GM18507 (cell line): ENCODE results near the gene ELN.

Experiments used
- DNase-seq: peaks from one replicate; pipeline ENCODE4 v3.0.0; 2011; ENCODE audit warnings: low read depth; ENCODE audit not compliant: insufficient read length; ENCODE audit errors: extremely low spot score
- FAIRE-seq: peaks from 2 replicates; lab custom pipeline; 2011; peaks lifted over from hg19 to GRCh38; lab: Jason Lieb, UNC

Gene ELN

DNA sequence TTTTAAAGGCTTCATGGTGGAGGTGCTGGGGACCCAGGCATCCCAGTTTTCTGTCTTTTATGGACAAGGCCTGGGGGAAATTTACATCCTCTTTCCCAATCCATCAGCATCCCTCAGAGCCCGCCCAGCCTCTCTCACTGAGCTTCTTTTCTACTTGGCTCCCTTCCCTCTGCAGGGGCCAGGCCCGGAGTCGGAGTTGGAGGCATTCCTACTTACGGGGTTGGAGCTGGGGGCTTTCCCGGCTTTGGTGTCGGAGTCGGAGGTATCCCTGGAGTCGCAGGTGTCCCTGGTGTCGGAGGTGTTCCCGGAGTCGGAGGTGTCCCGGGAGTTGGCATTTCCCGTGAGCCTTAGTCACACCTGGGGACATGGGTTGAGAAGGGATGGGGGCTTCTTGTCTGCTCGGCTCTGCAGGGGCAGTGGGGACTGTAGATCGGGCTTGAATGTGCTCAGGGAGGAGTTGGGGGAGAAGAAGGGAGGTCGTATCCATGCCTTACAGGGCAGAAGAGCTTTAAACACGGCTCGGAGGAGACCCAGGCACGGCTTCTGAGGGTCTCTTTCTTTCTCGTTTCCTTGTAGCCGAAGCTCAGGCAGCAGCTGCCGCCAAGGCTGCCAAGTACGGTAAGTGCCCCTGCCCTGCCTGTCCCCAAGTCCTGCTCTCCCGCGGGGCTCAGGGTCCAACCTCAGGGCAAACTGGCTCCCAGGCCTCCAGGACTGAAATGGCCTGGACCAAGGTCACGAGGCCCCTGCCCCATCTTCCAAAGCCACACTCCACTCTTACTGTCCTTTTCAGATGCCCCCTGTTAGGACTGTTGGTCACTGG is 28.3 kb downstream of the ELN start:
- FAIRE-seq (no peak), DNase-seq (no peak)

DNA sequence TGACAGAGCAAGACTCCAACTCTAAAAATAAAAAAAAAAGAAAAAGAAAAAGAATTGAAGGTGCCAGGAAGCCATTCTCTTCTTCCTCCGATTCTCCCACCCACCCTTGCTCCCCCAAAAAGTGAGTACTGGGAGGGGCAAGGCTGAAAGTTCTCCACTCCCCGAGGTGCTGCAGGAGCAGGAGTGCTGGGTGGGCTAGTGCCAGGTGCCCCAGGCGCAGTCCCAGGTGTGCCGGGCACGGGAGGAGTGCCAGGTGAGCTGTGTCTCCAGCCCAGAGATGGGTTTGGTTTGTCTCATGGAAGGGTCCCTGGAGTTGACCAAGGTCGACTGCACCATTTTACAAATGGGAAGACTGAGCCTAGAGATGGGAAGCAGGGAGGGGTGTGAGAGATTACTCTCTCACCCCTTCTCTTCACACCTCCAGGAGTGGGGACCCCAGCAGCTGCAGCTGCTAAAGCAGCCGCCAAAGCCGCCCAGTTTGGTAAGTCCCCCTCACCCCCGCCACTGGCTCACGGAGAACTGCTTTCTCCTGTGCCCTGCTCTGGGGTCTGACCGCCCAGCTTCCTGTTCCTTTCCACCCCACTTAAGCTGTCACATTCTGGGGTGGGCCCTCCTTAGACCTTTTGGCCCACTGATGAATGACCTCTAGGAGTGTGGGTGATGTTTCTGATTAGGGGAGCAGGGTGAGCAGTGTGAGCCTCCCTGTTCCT is 29.4 kb downstream of the ELN start:
- FAIRE-seq (no peak), DNase-seq (no peak)

DNA sequence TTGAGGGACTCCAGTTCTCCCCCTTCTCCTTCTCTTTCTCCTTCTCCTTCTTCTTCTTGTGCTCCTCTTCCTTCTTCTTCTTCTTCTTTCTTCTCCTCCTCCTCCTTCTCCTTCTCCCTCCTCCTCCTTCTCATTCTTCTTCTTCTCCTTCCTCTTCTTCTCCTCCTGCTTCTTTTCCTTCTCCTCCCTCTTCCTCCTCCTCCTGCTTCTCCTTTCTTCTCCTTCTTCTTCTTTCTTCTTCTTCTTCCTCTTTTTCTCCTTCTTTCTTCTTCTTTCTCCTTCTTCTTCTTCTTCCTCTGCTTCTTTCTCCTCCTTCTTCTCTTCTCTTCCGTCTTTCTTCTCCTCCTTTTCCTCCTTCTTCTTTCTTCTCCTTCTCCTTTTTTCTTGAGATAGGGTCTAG is 30.0 kb downstream of the ELN start:
- no peak for DNase-seq
- no peak for FAIRE-seq

DNA sequence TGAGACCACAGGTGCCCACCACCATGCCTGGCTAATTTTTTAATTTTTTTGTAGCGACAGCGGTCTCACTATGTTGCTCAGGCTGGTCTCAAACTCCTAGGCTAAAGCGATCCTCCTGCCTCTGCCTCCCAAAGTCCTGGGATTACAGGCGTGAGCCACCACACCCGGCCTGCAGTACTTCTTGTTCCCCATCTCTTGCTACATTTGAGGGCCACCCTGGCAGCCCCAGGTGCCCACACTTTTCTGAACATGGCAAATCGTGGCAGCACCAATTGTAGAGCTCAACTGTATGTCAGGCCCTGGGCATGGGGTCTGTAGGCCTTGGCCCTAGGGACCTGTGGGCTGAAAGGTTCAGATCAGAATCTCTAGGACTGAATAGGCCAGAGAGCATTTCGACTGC is 30.5 kb downstream of the ELN start:
- DNase-seq (no peak), FAIRE-seq (no peak)

DNA sequence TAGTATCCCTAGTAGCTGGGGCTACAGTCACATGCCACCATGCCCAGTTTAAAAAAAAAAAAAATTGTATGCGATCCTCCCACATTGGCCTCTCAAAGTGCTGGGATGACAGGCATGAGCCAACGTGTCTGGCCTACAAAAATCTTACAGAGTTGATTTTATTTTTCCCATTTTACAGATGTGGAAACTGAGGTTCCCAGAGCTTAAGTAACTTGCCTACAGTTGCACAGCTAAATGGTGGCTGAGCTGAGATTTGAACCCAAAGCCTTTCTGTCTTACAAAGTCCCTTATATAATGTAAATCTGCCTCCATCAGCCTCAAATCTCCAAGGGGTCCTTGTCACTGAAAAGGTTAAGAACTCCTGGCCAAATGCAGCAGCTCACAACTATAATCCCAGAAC is 31.1 kb downstream of the ELN start:
- FAIRE-seq (no peak), DNase-seq (no peak)

DNA sequence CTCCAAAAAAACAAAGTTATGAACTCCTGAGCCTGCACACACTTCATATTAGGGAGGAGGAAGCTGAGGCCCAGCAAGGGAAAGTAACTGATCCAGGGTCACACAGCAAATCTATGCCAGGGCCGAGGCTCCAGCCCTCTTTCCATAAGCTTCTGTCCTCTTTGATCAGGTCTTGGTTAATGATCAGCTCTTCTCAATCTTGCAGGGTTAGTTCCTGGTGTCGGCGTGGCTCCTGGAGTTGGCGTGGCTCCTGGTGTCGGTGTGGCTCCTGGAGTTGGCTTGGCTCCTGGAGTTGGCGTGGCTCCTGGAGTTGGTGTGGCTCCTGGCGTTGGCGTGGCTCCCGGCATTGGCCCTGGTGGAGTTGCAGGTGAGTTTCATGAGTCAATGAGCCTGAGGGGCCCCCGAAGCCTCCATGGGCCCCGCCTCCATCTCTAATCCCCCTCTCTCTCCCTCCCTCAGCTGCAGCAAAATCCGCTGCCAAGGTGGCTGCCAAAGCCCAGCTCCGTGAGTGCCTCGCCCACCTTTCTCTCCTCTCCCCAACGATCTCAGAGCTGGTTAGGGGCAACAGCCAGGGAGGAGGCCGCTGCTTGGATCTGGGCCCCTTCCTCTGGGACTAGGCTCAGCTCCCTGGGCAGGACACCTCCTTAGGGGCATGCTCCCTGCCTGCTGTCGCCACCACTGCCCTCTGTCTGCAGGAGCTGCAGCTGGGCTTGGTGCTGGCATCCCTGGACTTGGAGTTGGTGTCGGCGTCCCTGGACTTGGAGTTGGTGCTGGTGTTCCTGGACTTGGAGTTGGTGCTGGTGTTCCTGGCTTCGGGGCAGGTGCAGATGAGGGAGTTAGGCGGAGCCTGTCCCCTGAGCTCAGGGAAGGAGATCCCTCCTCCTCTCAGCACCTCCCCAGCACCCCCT is 32.0 kb downstream of the ELN start:
- no peak for FAIRE-seq
- no peak for DNase-seq

DNA sequence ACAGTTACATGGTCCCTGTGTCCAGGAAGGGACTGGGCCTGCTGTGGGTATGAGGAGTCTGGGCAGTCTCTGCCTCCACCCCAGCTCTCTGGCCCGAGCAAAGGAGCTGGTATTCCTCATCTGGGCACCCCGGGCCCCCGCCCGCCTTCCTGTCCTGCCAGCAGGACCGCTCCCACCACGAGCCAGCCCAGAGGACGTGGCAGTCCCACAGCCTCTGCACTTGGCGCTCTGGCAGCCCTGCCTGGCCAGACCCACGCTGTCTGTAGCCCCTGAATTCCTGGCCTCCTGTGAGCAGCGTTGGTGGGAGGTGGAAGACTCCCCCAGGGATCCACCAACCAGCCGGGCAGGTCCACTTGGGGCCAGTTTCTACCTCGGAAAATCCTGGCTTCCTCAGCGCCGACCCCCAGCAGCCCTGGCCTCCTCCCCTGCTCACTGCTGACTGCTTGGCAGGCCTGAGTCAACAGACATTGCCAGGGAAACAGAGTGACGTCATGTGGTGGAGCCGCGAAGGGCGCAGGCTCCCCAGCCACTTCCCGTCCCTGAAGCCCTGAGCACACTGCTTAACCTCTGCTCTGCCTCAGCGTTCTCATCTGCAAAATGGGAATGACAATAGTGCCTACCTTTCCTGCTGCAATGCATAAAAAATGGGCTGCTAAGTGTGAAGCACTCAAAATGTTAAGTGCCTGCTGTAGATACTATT is 34.0 kb downstream of the ELN start:
- FAIRE-seq (peak; percentile 69), DNase-seq (peak; percentile 71)

DNA sequence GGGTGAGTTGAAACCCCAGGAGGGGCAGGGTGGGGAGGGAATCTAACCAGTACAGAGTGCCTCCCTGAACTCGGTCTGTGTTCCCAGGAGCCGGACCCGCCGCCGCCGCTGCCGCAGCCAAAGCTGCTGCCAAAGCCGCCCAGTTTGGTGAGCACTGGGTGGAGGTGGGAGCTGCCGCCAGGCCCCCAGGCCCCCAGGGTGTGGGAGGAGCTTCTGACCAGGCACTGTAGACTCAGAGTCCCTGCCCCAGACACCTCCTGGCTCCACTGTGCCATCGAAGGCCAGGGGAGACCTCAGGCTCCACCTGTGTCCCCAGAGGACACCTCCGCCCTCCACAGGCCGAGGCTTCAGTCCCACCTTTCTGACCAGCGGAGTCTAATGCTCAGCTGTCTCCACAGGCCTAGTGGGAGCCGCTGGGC is 35.3 kb downstream of the ELN start:
- DNase-seq (no peak), FAIRE-seq (no peak)

DNA sequence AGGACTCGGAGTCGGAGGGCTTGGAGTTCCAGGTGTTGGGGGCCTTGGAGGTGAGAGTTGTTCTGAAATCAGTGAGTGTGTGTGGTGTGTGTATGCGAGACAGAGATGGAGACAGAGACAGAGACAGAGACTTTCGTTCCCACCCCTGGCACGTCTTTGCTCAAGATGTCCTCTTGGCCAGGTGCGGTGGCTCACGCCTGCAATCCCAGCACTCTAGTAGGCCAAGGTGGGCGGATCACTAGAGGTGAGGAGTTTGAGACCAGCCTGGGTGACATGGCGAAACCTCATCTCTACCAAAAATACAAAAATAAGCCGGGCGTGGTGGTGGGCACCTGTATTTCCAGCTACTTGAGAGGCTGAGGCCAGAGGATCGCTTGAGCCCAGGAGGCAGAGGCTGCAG is 35.7 kb downstream of the ELN start:
- DNase-seq: no peak
- no peak for FAIRE-seq

DNA sequence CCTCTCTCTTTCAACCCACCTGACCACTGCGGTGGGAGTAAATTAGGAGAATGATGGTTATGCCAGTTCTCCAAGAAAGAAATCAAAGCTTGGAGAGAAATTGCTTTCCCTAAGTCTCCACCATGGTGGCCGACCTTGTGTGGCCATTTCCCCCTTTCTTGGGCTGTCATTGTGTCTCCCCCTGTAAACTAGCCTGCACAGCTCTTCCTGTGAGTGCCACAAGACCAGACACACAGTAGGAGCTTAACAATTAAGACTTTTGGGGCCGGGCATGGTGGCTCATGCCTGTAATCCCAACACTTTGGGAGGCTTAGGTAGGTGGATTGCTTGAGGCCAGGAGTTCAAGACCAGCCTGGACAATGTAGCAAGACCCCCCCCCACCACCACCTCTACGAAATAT is 36.7 kb downstream of the ELN start:
- FAIRE-seq (no peak), DNase-seq (no peak)

DNA sequence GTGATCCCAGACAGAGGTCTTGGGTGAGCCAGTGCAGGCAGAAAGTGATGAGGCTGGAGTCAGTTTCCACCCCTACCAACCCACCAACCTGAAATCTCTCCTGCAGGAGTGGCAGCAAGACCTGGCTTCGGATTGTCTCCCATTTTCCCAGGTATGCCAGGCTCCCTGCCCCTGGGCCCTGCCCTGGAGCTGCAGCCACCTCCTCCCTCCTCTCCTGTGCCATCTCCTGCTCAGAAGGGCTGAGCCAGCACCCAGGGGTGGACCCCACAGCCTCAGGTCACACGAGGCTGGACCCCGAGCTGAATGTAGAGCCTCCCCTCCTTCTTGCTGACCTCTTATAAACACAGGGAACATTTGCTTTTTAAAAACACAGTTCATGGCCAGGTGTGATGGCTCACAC is 38.7 kb downstream of the ELN start:
- no peak for FAIRE-seq
- DNase-seq: no peak

DNA sequence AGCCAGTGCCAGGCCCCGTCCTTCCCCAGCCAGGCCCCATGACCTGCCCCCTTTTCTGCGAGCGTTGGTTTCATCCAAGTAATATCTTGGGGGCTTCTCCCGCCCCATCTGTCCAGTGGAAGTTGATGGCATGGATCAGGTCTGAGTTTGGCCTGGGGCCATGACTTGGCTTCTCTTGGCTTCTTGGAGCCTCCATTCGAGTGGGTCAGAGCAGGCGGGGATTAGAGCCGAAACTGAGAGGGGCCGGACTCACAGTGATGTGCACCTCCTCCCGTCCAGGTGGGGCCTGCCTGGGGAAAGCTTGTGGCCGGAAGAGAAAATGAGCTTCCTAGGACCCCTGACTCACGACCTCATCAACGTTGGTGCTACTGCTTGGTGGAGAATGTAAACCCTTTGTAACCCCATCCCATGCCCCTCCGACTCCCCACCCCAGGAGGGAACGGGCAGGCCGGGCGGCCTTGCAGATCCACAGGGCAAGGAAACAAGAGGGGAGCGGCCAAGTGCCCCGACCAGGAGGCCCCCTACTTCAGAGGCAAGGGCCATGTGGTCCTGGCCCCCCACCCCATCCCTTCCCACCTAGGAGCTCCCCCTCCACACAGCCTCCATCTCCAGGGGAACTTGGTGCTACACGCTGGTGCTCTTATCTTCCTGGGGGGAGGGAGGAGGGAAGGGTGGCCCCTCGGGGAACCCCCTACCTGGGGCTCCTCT is 40.6 kb downstream of the ELN start:
- no peak for FAIRE-seq
- no peak for DNase-seq

DNA sequence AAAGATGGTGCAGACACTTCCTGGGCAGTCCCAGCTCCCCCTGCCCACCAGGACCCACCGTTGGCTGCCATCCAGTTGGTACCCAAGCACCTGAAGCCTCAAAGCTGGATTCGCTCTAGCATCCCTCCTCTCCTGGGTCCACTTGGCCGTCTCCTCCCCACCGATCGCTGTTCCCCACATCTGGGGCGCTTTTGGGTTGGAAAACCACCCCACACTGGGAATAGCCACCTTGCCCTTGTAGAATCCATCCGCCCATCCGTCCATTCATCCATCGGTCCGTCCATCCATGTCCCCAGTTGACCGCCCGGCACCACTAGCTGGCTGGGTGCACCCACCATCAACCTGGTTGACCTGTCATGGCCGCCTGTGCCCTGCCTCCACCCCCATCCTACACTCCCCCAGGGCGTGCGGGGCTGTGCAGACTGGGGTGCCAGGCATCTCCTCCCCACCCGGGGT is 41.1 kb downstream of the ELN start:
- no peak for FAIRE-seq

DNA sequence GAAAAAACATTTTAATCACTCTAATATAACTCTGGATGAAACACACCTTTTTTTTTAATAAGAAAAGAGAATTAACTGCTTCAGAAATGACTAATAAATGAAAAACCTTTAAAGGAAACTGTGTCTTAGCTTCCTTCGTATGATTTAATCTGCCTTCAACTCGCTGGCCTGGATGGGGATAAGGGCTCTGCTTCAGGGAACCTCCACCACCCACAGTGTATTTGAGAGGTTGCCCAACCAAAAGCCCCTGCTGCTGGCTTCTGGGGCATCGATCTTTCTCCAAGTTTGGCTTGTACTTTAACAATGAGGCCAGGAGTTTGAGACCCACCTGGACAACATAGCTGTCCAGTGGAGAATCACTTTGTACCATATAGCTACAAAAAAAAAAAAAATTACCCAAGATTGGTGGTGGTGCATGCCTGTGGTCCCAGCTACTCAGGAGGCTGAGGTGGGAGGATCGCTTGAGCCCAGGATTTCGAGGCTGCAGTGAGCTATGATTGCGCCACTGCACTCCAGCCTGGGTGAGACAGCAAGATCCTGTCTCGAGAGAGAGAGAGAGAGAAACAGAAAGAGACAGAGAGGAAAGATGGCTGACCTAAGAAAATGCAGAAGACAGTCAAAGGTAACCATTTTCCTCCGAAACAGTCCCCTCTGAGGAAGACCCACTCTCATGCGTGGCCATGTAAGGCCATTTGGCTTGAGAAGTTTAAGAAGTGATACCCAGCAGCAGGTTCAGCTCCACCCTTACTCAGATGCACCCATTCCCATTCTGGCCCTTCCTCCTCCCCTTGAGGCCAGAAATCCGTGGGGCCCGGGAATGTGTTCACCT is 42.0 kb downstream of the ELN start:
- no peak for DNase-seq
- FAIRE-seq: no peak

More for the DNA sequence above, 41.1 kb downstream of the ELN start:
- no peak for DNase-seq

DNA sequence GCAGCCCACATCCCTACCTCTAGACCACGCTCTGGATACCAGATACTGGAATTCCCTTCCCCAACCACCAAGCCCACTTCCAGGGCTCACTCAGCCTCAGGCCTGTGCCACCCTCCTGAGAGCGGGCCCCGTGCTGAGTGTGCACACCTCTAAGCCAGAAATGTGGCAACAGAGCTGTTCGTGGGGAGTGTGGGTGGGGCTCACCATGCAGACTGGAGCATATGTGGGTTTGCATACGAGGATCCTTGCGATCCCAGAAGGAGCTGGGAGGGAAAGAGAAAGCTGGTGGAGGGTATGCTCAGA is 42.6 kb downstream of the ELN start:
- FAIRE-seq: no peak
- no peak for DNase-seq

DNA sequence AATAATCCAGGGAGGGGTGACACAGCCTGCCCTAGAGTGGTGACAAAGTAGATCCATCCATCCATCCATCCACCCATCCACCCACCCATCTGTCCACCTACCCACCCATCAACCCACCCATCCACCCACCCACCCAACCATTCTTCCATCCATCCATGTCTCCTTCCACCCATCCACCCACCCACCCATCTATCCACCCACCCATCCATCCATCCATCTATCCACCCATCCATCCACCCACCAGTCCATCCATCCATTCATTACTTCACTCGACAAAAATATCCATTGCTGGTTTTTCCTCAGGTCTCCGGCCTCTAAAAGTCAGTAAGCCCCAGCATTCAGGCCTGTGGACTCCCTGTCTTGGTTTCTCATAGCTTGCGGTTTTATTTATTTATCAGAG is 43.1 kb downstream of the ELN start:
- DNase-seq: no peak
- FAIRE-seq: no peak

DNA sequence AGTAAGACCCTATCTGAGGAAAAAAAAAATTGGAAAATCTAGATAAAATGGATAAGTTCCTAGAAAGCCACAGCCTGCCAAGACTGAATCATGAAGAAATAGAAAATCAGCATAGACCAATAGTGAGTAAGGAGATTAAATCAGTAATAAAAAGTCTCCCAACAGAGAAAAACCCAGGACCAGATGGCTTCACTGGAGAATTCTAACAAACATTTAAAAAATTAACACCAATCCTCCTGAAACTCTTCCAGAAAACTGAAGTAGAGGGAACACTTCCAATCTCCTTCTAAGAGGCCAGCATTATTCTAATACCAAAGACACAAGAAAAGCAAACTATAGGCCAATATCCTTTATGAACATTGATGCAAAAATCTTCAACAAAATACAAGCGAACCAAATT is 46.8 kb downstream of the ELN start:
- FAIRE-seq: no peak

DNA sequence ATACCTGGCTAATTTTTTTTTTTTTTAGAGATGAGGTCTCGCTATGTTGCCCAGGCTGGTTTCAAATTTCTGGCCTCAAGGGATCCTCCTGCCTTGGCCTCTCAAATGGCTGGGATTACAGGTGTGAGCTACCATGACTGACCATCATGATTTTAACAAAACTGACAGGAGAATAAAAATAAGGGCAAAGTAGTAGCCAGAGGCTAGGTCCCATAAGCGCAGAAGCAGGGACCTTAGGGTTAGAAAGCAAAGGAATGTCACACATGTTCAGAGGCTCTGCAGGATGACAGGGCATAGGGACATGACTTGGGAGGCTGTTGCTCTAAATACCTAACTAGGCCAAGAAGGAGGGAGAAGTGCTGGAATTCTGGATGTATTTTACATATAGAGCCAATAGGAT is 50.5 kb downstream of the ELN start:
- FAIRE-seq: no peak
- DNase-seq: no peak

More for the DNA sequence above, 46.8 kb downstream of the ELN start:
- DNase-seq: no peak
